ENCODE results near the gene ASB9. TPM values are rescaled to one million over a fixed set of nuclear protein-coding genes. Genes with fewer than 3 reads are reported as not detected.

The ASB9 gene
- total RNA-seq, 4 donors from 2014 or later = 1.1 to 2.1 TPM; not detected in 2

DNA sequence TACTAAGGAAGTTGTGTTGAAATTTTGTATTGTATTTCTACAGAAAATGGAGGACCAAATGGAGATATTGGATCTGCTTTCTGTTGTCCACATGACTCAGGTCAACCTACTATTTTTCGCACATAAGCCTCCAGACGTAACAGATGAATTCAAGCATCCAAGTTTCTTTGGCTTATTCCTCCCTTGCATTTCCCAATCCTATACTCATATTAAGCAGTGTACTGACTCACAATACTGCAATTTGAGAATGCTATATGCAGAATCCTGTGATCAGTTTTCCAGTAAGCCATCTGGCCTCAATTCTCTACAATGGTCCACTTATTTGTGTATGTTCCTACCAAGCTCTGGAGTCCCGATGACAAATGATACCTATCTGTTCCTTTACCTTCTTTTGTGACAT lies 75.7 kb downstream of the ASB9 start:
- no peak overlapping the region for H3K27ac ChIP-seq
- TF ChIP-seq CTCF (IDR thresholded peaks at IDR 0.05) (no peak), POLR2A (IDR thresholded peaks at IDR 0.05) (no peak)
- DNase-seq = no peak
- H3K4me1 ChIP-seq = no peaks in the 10 kb centered on the region
- H3K27me3 ChIP-seq = no peaks in the 10 kb centered on the region
- H3K4me3 ChIP-seq = no peak overlapping the region
- no peaks in the 10 kb centered on the region for H3K36me3 ChIP-seq
- no peaks in the 10 kb centered on the region for H3K9me3 ChIP-seq

Other genes starting within 250 kb of the ASB9 start
- gene ASB11, start 45.6 kb upstream of the ASB9 start, total RNA-seq = not detected
- 10 to 100 TPM in 2 of 4 donors, 1 to 10 TPM in 2; 3.9 to 14.9 (median 10.6) TPM for gene PIGA, start 65.4 kb upstream of the ASB9 start, total RNA-seq
- 1 to 10 TPM in 2 of 4 donors, not detected in 2; 1.9 to 3.4 TPM for gene VEGFD, start 114.3 kb upstream of the ASB9 start, total RNA-seq
- gene PIR, start 223.2 kb upstream of the ASB9 start, total RNA-seq = 10 to 100 TPM in 2 of 4 donors, 1 to 10 TPM in 2; 5.7 to 23.1 (median 15.8) TPM
- 1 to 10 TPM; 2.5 to 5.8 (median 4.0) TPM for gene BMX, start 230.7 kb upstream of the ASB9 start, total RNA-seq